Posterior cingulate gyrus (tissue), 11 donors: ENCODE data around the gene CPT2.
A peak's percentile ranks its signal among the peaks of the same experiment; 100 is the strongest.

Source experiments
- DNase-seq, 10 donors: peaks; one replicate each; pipeline versions ENCODE4 v3.0.0 to v3.0.0-alpha.2; 2020 to 2021; ENCODE audit warnings: mixed read lengths in 3 of 10
- intact Hi-C: fragments of 100-400 bp; cut with DNase I; formaldehyde crosslinking; loops from one replicate; pipeline ENCODE4 v1.15.1; 2023

The CPT2 gene

DNA sequence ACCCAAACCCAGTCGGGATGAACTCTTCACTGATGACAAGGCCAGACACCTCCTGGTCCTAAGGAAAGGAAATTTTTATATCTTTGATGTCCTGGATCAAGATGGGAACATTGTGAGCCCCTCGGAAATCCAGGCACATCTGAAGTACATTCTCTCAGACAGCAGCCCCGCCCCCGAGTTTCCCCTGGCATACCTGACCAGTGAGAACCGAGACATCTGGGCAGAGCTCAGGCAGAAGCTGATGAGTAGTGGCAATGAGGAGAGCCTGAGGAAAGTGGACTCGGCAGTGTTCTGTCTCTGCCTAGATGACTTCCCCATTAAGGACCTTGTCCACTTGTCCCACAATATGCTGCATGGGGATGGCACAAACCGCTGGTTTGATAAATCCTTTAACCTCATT lies 13.7 kb downstream of the CPT2 start:
- DNase-seq: no peak
- intact Hi-C loops: no loop called here

DNA sequence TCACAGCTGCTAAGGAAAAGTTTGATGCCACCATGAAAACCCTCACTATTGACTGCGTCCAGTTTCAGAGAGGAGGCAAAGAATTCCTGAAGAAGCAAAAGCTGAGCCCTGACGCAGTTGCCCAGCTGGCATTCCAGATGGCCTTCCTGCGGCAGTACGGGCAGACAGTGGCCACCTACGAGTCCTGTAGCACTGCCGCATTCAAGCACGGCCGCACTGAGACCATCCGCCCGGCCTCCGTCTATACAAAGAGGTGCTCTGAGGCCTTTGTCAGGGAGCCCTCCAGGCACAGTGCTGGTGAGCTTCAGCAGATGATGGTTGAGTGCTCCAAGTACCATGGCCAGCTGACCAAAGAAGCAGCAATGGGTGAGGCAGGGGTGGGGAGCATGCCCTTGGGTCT lies 14.3 kb downstream of the CPT2 start:
- DNase-seq: no peak
- intact Hi-C loops: no loop called here

DNA sequence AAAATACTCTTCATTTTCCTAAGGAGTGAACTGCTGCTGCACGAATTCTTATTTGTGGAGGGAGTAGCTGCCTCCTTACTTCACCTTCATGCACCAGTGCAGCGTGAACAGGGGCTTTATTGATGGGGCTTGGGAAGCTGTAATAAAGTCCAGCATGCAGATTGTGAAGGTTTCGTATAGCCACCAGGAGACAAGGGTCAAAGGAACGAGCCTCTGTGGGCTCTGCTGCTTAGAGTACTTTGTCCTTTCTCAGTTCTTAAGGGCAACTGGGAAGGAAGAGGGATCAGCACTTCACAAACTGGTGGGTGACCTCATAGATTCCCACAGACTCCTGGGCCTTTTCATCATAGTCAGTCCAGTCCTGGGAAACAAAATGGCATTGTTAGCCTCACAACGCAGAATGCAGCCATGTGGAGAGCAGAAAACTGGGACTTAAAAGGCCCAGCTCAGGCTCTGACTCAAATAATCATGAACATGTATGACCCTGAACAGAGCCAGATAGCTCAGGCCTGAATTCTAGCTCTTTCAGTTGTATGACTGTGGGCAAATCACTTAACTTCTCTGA lies 17.8 kb downstream of the CPT2 start:
- intact Hi-C loops: no loop called here
- DNase-seq: no peak

DNA sequence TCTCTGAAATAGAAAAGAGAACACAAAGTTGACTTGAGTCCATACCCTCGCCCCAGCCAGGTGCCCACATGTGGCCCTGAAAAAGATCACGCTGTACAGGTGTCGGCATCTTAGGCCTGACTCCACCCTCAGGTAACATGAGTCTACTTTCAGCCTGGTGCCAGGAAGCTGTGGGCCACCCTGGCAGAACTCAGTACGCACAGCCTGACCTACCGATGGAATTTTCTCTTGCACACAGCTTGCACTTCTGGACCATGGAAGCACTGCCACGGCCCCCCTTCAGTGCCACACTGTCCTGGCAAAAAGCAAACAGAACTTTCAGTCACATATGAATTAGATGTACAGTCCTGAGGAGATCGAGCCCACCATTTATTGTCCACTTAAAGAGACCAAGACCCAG lies 21.6 kb downstream of the CPT2 start:
- DNase-seq: no peak
- intact Hi-C loops: no loop called here

- intact Hi-C loops: loop anchor here (1.0 to 2.0 kb wide), 2 partner anchors 19 to 22 kb away; partner anchors contain the start of gene MAGOH
These were observed 23.1 kb downstream of the CPT2 start for GRCh38 chr1:53219711-53220110.

DNA sequence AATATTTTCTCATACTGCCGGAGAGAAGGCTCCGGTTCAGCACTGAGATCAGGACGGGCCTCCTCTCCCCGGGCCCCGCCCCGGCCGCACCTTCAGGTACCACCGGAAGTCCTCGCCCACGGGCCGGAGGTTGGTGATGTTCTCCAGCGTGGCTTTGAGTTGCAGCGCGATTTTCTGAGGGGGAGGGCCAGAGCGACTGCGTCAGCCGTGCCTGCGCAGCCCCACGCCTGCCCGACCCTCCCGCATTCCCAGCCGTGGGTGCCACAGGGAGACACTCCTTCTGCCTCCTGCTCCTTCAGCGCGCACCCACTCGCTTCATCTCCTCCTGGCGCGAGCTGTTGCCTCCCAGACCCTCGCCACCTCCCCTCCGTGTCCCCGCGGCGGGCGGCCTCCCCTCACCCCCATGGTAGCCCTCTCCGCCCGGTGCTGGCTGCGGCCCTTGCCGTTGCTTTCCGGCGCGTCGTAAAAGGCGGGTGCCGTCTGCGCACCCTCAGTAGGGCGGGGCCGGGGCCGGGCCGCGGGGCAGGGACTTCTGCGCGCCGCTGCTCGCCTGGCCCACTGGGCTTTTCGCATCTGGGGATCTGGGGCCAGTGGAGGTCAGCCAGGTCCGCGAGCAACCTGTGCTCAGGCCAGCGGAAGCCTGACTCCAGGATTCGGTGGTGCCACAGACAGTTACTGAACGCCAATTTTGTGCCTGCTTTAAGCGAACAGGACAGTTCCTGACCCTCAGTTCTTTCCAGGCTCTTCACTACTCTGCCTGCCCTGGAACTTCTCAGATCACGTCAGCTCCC lies 23.7 kb downstream of the CPT2 start, which contains the start of gene CZIB:
Gene CZIB, minus strand, starts transcription at position 464 of the 791 bp plus-strand sequence. Its CDS starts 59 bp downstream, at position 405.
- DNase-seq: peak; percentile 85 to 98 (median 90)
- intact Hi-C loops: loop anchor here (1.0 to 2.0 kb wide), 2 partner anchors 18 to 23 kb away; partner anchors contain the start of gene MAGOH

More at GRCh38 chr1:53219711-53220110, 23.1 kb downstream of the CPT2 start:
- DNase-seq: no peak

DNA sequence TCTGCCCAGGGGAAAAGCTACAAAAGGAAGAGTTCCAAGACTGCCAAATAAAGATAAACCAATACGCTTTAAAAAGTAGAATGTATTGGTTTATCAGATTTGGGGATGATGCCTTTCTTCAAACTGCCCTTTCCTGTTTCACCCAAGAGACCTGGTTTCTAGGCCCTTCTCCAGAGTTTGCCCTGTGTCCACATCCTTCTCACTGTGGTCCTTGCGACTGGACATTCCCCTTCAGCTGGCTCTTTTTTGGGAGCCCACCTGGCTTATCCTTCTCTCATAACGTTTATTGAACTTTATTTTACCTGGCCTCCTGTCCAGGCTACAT lies 24.3 kb downstream of the CPT2 start:
- DNase-seq: no peak
- intact Hi-C loops: loop anchor here (1.0 to 2.0 kb wide), 2 partner anchors 18 to 24 kb away; partner anchors contain the start of gene MAGOH

GRCh38 chr1:53237638-53238037 lies 41.0 kb downstream of the CPT2 start:
- intact Hi-C loops: loop anchor here (2.0 kb wide), 1 partner anchor 17 kb away; the partner anchor contains the start of gene CZIB
- DNase-seq: no peak

DNA sequence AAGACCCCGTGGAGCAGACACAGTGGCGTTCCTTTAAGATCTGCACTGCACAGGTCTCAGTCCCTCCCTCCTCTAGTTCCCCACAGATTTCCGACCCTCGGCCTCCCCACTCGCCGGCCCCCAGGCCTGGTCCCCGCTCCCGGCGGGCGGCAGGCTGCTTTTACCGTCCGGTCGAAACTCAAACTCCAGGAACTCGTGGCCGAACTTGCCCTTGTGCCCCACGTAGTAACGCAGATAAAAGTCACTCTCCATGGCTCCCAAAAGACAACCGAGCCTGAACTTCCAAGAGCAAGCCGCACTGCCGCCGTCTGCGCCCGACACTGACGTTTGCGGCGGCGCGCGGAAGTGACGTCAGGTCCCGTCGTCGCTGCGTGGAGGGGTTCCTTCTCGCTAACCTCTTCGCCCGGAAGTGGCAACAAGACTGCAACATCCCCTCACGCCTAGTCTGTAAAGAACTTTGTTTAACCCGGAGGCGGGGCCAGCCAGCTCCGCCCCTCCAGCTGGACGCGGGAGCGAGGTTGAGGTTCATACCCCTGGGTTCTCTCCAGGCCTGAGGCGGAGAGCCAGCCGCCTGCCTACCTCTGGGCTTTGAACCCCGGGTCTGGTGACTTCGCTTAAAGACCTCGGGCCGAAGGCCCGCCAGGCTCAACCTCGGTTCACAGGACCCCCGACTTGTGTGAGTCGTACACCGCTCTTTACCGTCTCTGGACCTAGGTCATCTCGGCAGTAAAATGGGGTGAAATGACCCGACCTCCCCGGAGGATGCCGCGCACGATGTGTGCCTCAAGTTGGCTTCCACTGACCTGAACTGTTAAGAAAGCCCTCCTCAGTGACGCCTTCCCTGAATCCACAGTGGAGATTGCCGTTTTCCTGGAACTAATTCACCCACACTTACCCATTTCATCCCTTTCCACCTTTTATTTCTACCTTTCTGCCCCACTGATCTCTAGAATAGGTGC lies 41.9 kb downstream of the CPT2 start, which contains the start of gene MAGOH:
Gene MAGOH, minus strand, starts transcription at position 322 of the 959 bp plus-strand sequence. Its CDS starts 70 bp downstream, at position 252.
- intact Hi-C loops: loop anchor here (2.0 kb wide), 1 partner anchor 18 kb away; the partner anchor contains the start of gene CZIB
- DNase-seq: peak; percentile 93 to 99 (median 96)

DNA sequence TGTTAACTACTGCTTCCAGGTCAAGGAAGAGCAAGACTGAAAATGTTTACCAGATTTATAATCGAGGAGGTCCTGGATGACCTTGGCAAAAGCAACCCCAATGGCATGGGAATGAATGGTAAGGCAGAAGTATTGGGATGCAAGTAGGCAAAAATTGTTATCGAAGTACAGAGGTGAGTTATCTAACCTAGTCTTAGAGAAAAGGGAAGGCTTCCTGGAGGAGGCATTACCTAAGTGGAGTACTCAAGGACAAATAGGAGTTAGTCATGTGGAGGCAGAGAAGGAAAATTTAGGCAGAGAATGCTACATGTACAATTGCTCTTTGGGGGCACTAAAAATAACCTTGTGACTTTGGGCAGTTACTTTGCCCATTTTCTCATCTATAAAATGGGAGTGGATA lies 45.2 kb downstream of the CPT2 start:
- intact Hi-C loops: no loop called here
- no peak for DNase-seq

- DNase-seq: no peak
- intact Hi-C loops: no loop called here
These were observed 45.8 kb downstream of the CPT2 start for GRCh38 chr1:53242381-53242780.

DNA sequence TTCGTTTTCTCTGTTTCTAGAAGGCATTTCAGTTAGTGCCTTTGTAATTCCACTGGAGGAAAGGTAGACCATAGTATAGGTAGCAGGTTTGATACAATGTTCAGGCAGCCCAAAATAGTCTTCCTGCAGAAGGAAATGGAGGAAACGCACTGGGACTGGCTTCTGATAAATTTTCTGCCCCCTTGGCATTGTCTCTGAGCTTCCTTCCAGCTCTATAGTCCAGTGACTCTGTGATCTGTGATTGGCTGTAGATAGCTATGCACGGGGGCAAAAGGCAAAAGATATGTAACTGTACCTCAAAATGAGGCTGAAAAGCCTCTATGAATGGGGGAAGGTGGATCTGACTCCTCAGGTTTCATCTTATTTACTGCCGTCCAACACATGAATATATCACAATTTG lies 47.5 kb downstream of the CPT2 start:
- intact Hi-C loops: no loop called here
- DNase-seq: no peak

DNA sequence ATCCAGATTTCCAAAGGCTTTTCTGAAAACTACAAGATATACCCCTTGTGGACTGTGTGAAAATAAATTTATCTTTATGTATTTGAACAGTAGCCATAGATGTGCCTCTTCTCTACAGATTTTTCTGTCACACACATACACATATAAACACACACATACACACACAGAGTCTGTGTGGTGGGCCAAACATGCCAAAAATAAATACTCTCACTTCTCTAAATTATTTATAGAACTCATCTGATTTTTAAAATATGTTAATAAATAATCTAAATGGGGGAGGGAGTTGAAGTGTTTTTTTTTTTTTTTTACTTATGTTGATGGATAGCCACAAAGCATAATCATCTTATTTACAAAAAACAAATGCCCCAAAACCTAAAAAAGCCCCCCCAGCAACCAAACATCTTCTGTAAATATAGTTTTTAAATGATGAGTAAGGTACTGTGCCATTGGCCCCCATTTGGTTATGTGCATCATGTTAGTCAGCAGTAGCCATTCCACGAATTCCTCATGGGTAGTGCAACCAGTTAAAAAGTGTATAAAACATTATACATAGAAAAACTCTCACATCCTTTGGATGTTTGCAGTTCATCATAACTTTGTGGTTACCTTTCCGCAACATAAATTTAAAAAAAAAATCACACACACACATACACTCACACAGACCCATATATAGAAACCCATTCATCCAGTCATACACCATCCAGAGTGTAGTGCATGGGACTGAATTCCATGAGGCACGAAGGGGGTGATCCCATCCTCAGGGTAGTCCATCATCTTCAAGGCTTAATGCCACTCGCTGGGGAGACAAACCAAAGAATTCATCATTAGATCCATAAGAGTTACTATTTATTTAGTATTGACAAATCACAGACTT lies 49.9 kb downstream of the CPT2 start:
- intact Hi-C loops: no loop called here
- DNase-seq: no peak

DNA sequence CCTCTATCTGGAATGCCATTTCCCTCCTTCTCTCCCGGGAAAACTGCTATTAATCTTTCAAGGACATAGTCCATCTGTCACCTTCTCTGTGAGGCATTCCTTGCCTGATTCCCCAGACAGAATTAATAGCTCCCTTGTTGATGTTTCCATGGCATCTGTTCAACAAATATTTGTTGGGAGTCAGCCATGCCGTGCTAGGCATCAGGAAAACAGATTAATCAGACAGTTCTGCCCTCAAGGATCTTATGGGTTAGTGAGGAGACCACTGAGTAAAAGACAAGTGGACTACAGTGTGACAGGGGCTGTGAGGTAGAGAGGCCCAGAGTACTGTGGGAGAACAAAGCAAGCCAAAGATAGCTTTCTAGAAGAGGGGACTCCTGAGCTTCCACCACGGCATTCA lies 53.1 kb downstream of the CPT2 start:
- no peak for DNase-seq

DNA sequence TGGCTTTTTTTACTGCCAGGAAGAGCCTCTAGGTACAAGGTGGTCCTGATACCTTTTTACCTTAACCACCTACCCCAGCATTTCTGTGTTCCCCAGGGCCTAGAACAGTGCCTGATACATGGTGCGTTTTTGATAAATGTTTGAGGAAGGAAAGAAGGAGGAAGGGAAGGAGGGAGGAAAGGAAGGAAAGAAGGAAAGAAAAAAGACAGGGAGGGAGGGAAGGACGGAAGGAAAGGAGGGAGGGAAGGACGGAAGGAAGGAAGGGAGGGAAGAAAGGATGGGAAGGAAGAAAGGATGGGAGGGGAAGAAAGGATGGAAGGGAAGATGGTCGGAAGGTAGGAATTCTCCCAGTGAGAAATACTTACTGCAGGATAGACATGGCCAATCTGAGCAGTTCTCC lies 53.7 kb downstream of the CPT2 start:
- DNase-seq: no peak
- intact Hi-C loops: no loop called here

More for the DNA sequence above, 53.1 kb downstream of the CPT2 start:
- intact Hi-C loops: no loop called here

DNA sequence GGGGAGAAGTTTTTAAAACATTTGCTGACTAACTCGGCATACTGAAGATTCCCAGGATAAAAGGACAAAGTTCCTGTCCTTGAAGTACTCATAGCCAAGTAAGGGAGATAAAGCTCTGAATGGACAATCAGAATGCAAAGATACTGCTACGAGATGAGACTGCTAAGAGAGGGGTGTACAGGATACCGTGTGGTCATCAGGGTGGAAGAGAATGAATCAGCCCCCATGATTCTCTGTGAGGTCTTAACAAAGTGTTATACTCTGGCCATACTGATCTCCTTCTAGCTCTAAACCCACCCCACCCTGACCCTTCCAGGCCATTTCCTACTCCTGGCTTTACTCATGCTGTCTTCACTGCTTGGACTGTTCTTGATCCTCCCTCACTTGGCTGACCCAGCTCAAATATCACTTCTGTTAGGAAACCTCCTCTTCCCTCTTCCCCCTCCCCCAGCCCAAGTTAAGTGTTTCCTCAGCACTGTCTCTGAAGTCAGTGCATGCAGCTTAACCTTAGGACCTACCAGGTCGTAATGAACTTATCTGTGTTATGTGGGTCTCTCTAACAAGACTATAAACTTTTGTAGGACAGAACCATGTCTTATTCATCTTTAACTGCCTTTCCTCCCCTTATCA lies 57.5 kb downstream of the CPT2 start:
- intact Hi-C loops: no loop called here
- no peak for DNase-seq

DNA sequence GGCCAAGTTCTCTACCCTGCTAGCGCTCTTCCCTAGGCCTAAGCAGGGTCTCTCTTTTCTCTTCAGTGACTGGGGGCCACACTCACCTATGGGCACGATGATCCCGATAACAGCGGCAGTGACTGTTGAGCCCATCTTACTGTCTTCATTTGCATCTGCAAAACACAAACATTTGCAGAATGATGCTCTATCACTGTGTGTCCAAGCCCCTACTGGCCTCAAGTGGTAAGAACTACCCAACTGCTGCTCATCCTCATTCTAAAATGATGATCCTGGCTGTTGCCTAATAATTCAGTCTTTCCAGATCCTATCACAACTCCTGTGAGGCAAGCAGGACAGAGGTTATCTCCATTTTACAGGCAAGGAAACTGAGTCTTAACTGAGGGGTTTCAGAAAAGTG lies 58.4 kb downstream of the CPT2 start:
- no peak for DNase-seq
- intact Hi-C loops: no loop called here

DNA sequence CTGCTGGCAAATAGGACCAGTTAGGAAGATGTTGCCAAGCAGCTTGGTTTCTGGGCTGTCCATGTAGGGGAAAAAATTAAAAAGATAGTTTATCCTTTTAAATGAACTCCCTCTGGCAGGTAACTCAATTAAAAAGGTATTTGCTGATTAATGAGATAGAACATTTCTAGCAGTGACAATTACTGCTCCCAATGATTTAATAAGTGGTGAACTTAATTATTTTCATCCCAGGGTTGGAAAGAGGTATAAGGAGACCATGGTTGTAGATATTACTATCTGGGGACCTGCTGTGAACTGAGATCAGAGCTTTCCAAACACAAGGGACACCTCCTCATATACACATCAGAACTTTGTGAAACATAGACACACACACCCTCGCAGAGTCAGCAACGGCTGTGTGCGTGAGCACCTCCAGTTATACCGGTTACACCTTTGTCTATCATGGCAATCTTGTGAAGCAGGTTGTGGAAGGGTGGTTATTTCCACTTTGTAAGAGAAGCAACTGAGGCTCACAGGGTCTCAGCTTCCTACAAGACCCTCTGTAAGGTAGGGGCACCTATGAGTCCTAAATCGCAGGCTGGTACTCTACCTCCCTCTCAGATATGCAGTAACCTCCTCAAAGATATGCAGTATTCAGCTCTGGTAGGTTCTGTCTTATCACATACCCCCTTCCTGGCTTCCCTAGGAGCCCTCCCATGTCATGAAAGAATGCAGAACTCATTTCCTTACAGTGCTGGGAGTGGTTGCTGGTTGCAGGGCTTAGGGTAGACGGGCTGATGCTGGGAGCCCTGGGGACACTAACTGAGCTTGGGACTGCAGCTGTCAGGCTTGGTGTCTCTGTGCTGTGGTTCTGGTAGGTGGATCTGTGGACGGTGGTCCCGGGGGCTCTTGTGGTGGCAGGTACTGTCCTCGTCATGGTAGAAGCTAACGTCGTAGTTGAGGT lies 60.2 kb downstream of the CPT2 start:
- intact Hi-C loops: no loop called here
- no peak for DNase-seq
